Transverse colon (tissue), 4 donors: ENCODE measurements around the gene GRK4.

ENCODE experiments used
- CTCF ChIP-seq, 5 experiments: fragments of 200-600 bp in 3 of 5; fragments of 450-650 bp in 2 of 5; sonication (generic) in 3 of 5; IDR thresholded peaks; 1 replicate in 2 of 5; 2 replicates in 3 of 5; pipeline ENCODE4 v1.5.1; 2016 to 2017; ENCODE audit warnings: antibody characterized with exemption in 5 of 5, inconsistent platforms in 3 of 5, mild to moderate bottlenecking in 2 of 5, moderate library complexity in 1 of 5
- EP300 ChIP-seq: sonication (generic); formaldehyde crosslinking; IDR thresholded peaks from one replicate; pipeline ENCODE4 v1.6.1; 2017; ENCODE audit warnings: antibody characterized with exemption, low read depth
- POLR2A ChIP-seq: fragments of 450-650 bp; IDR thresholded peaks from one replicate; pipeline ENCODE4 v1.6.1; 2016; ENCODE audit warnings: antibody characterized with exemption, mild to moderate bottlenecking, moderate library complexity
- POLR2AphosphoS5 ChIP-seq, 3 donors: sonication (generic); formaldehyde crosslinking; IDR thresholded peaks; one replicate each; pipeline ENCODE4 v1.6.1; 2016; ENCODE audit warnings: antibody characterized with exemption in 3 of 3

DNA sequence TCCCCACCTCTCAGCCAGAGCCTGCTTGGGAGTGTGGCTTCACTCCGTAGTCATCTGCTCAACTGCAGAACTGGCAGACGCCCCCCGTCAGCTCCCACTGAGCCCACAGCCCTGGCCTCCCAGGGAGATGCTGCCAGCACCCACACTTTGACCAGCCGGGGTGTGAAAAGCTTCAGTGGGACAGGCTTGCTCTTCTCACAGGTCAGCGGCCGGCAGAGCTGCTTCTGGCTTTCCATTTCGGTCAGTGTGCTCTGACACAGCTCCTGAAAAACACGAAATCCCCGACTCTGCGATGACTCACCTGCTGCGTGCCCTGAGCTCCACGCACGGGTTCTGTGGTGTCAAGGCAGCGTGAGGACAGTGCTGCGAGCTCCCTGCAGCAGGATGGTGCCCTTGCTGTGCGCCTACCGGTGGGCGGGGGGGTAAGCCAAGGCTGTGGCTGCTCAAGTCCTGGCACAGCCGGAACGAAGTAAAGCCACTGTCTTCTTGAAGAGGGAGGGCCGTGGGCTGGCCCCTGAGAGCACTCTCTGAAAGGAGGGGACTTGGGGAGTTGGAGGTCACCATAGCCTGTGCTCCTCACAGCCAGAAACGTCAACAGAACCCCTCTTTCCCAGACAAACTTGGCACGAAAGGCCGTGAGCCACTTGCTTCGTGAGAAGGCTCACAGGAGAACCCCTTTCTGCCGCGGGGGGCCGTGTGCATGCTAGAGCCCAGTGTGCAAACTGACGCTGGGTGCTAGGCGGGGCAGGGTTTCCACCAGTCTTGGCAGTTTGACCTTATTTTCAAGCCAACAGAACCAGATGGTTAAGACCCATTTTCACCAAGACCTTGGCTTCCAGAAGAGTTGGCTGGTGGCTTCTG lies 23.8 kb upstream of the GRK4 start:
- no peak for TF ChIP-seq CTCF (IDR thresholded peaks at IDR 0.05)
- no peak for TF ChIP-seq EP300
- TF ChIP-seq POLR2AphosphoS5 (IDR thresholded peaks at IDR 0.05): no peak
- no peak for TF ChIP-seq POLR2A
